ENCODE measurements around the gene TRPM1.

GRCh38 chr15:31013863-31014607 lies 87.5 kb downstream of the TRPM1 start:
- TF ChIP-seq POLR2A (IDR thresholded peaks at IDR 0.05) = no peak
- TF ChIP-seq POLR2AphosphoS5 (IDR thresholded peaks at IDR 0.05) = no peak
- no peak for TF ChIP-seq CTCF (IDR thresholded peaks at IDR 0.05)
- no peak for TF ChIP-seq EP300 (IDR thresholded peaks at IDR 0.05)
